ENCODE data around the gene CBX3.
"Not testable (repeated sequence)": the region's sequence is repeated elsewhere in the genome, so short reads cannot be mapped to it uniquely, and the experiment has no call there.

The CBX3 gene

DNA sequence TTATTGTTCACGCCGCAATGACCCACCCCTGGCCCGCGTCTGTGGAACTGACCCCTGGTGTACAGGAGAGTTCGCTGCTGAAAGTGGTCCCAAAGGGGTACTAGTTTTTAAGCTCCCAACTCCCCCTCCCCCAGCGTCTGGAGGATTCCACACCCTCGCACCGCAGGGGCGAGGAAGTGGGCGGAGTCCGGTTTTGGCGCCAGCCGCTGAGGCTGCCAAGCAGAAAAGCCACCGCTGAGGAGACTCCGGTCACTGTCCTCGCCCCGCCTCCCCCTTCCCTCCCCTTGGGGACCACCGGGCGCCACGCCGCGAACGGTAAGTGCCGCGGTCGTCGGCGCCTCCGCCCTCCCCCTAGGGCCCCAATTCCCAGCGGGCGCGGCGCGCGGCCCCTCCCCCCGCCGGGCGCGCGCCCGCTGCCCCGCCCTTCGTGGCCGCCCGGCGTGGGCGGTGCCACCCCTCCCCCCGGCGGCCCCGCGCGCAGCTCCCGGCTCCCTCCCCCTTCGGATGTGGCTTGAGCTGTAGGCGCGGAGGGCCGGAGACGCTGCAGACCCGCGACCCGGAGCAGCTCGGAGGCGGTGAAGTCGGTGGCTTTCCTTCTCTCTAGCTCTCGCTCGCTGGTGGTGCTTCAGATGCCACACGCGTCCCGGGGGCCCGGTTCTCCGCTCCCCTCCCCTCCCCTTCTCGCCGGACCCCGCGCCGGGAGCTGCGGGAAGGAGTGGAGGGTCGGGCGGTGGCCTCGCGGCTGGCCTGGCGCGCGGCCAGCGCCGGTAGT is at the start of gene CBX3:
Gene CBX3 (plus strand): TSS at position 499 of the 772 bp plus-strand sequence. CDS start 1,254 bp downstream, outside the sequence.
- peak; percentile 82 for DNase-seq

- DNase-seq: peak; percentile 79
These were observed 49.4 kb upstream of the CBX3 start, which contains the start of gene NFE2L3 for GRCh38 chr7:26151953-26152781. Gene NFE2L3 (plus strand): TSS chr7:26152198. CDS start chr7:26152499, 301 bp downstream.

DNA sequence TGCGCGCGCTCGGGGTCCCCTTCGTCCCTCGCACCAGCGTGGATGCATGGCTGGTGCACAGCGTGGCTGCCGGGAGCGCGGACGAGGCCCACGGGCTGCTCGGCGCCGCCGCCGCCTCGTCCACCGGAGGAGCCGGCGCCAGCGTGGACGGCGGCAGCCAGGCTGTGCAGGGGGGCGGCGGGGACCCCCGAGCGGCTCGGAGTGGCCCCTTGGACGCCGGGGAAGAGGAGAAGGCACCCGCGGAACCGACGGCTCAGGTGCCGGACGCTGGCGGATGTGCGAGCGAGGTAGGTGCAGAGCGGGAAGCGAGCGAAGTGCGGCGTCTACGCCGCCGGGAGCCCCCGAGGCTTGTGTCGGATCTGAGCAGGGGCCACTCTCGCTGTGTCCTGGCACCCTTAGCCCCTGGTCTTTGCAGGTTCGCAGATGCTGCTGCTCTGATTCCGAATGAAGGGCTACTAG is 48.7 kb upstream of the CBX3 start:
- peak; percentile 28 for DNase-seq

- no peak for DNase-seq
These were observed 48.2 kb upstream of the CBX3 start for GRCh38 chr7:26153241-26153822.

DNA sequence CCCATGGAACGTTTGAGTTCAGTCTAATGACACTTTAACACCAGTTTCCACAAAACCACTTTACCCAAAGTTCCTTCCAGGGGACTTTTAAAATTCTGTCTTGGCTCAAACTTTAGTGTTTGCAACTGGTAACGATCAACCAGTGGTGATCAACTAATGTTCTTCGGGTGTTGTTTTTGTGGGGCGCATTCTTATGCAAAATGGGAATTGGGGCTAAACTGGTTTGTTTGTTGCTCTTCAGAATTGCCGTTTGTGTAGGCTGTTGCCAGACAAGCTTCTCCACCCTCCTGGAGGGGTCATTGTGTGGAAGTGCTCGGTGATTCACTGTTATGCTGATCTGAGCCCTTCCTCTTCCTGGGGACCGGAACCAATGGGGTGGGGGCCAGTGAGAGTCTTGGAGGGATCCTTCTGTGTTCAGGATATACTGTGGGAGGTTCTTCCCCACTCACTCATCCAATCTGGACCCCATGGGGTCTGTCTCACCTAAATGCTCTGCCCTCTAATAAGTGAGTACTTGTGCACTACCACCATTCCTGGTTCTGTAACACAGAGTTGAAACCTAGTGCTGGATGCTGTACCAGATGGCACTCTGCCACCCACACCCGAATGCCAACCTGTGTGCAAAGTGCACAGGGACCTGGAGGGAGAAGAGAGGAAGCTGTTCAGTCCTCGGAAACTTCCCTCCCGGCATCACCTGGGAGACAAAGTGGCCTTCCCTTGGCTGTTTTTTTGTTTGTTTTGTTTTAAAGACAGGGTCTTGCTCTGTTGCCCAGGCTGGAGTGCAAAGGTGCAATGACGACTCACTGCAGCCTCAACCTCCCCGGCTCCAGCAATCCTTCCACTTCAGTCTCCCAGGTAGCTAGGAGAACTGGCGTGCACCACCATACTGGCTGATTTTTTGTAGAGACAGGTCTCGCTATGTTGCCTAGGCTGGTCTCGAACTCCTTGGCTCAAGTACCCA is 47.4 kb upstream of the CBX3 start:
- DNase-seq: peak; percentile 13

DNA sequence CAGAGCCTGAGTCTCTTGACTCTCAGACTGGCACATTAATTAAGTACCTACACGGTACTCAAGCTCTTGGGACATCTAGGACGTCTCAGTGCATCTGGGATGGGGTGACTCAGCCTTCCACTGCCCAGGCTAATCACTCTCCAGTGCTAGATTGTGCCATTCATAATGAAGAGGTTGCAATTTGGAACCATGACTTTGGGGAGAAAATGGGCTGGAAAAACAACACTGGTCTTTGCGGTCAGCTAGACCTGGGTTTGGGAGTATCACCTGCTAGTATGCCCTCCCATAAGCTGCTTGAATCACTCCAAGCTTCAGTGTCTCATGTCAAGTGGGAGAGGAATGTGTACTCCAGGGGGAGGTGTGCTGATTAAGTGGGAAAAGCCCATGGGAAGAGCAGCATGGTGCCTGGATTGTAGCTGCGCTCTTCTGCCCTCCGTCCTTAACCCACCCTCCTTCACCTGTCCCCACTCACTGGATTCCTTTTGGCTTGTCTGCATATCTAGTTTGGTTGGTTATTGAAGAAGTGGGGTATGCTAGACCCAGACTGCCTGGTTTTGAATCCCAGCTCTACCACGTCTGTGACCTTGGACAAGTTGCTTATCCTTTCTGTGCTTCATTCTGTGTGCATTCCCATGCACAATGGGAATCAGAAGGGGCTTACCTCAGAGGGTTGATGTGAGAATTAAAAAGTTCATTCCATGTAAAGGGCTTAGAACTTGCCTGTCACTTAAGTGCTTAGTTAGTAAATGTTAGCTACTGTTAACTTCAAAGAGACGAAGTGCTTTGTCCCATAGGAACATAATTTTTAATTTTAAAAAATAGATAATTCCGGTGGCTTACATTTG is 45.8 kb upstream of the CBX3 start:
- DNase-seq: no peak

GRCh38 chr7:26156451-26157420 is 44.8 kb upstream of the CBX3 start:
- DNase-seq: peak; percentile 23

DNA sequence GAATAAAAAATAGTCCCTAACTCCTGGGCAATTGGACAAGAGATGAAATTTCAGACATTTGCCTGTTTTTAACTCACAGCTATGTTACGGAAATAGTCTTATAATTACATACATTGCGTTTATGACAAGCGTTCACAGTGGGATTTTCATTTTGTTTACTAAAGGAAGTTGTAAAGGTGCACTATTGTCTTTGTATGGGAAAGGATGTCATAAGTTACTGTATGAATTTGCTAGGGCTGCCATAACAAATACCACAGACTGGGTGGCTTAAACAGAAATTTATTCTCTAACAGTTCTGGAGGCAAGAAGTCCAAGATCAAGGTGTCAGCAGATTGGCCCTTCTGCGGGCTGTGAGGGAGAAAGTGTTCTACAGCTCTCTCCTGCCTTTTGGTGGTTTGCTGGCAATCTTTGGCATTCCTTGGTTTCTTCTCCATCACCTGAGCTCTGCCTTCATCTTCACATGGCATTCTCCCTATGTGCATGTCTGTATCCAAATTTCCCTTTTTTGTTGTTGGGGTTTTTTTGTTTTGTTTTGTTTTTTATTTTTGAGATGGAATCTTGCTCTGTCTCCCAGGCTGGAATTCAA is 43.9 kb upstream of the CBX3 start:
- DNase-seq: no peak

- no peak for DNase-seq
These were observed 42.3 kb upstream of the CBX3 start for GRCh38 chr7:26159243-26159642.

GRCh38 chr7:26160896-26161295 is 40.6 kb upstream of the CBX3 start:
- DNase-seq: no peak

DNA sequence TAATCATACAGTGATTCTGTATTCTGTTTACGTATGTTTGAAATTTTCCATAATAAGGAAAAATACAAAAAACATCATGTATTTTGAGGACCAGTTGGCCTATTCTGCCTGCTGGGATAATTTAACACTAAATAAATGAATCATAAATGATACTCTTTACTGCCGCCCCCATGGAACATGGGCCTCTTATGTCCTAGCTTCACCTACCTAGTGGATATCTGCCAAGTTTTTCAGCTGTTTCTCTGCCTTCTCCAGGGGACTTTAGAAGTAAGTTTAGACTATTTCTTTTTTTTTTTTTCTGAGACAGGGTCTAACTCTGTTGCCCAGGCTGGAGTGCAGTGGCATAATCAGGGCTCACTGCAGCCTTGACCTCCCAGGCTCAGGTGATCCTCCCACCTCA is 39.1 kb upstream of the CBX3 start:
- no peak for DNase-seq

DNA sequence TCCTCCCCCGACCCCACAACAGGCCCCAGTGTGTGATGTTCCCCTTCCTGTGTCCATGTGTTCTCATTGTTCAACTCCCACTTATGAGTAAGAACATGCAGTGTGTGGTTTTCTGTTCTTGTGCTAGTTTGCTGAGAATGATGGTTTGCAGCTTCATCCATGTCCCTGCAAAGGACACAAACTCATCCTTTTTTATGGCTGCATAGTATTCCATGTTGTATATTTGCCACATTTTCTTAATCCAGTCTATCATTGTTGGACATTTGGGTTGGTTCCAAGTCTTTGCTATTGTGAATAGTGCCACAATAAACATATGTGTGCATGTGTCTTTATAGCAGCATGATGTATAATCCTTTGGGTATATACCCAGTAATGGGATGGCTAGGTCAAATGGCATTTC is 37.7 kb upstream of the CBX3 start:
- DNase-seq: not testable (repeated sequence)

DNA sequence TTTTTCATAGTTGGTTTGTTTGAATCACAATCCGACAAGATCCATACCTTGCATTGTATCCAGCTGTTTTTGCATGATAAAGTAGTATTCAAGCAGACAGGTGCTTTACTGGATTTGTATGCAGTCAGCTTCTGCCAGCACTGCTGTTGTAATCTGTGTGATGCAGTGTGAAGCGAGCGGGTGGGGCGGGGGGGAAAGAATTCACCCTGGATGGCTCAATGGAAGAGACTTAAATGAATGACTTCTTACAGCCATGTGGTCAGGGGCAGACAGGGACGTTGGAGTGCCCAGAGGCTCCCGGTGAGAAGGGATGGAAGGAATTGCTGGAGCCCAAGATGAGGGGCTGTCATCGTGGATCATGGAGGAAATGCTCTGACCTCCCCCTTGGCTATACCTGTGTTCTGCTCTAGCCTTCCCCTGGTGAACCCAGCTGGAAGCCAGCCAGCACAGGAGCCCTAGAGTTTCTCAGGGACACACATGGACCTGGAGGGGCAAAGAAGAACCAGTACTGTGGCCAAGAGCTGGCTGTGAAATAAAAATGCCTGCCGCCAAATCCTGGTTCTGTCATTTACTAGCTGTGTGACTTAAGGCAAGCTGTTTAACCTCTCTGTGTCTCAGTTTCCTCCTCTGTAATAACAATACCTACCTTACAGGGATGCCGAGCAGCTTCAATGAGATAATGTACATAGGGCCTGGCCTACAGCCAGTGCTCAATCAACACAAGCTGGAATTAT is 35.4 kb upstream of the CBX3 start:
- no peak for DNase-seq

DNA sequence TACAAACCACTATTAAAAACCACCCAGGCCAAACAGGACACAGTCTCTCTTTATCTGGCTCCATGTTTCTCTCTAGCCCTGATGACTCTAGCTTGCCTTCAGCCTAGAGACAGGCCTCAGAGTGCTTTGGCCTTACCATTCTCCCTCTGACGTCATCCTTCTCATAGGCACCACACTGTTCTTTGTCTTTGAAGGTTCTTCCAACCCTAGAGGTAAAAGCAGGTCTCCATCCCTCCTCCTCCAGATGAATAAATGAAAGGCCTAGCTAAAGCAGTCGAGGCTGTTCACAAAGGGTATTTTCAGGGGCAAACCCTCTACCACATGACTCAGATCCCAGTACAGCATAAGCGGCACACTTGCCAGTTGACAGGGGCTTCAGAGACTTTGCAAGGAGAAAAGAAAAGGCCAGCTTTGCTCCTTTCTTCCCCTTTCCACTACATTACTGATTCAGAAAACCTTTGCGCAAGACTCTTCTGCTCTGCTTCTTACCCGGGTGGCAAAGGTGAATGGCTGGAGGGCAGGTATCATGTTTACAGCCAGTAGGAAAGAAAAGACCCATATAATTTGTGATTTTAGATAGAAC is 34.8 kb upstream of the CBX3 start:
- DNase-seq: no peak

- DNase-seq: no peak
These were observed 34.1 kb upstream of the CBX3 start for GRCh38 chr7:26167303-26167934.

GRCh38 chr7:26168458-26169023 is 33.0 kb upstream of the CBX3 start:
- no peak for DNase-seq

DNA sequence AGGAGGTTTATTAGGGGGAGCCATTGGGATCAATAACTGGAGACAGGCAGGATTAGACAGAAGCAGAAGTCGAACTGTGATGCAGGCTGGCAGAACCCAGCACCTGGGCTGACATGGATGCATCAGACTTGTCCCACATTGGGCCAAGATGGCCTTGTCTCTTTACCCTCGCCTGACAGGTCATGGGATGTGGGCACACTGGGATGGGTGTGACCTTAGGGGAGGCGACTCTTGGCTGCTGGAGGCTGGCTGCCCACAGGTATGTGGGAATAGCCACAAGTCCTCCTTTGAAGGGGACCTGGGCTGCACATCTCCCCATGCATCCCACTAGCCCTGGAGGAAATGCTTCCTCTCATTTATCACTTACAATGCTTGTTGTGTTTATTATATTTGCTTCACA is 32.3 kb upstream of the CBX3 start:
- no peak for DNase-seq

DNA sequence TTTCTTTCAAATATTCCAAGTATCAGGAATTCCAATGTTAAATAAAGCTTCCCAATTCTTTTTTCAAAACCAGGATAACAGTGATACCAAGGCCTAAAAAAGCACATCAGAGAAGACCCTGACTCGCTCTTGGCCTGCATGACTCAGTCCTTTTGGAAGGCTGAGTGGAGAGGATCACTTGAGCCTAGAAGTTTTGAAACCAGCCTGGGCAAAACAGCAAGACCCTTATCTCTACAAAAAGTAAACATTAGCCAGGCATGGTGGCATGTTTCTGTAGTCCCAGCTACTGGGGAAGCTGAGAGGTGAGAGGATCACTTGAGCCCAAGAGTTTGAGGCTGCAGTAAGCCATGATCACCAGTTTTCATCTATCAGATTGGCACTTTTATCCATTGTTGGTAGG is 30.9 kb upstream of the CBX3 start:
- no peak for DNase-seq

Measured in activated CD4-positive, alpha-beta T cell treated with anti-CD3 and anti-CD28 coated beads, Interleukin-2, amount 50 U/mL, for 1 hour (primary cell).